ENCODE results near the gene FRMD4A.

GRCh38 chr10:13637894-13638293 lies 692.8 kb downstream of the FRMD4A start:
- TF ChIP-seq MAX (IDR thresholded peaks at IDR 0.05) = no peak
- no peak for TF ChIP-seq EP300 (IDR thresholded peaks at IDR 0.05; ENCODE audit: borderline replicate concordance)
- no peak for TF ChIP-seq EGR1 (IDR thresholded peaks at IDR 0.05)
- no peak for TF ChIP-seq TEAD4 (IDR thresholded peaks at IDR 0.05)
- no peak for TF ChIP-seq YY1 (IDR thresholded peaks at IDR 0.05; ENCODE audit: low read depth)
- no peak for TF ChIP-seq FOXM1 (IDR thresholded peaks at IDR 0.05; ENCODE audit: borderline replicate concordance, low read depth)
- TF ChIP-seq, protein P1, sequence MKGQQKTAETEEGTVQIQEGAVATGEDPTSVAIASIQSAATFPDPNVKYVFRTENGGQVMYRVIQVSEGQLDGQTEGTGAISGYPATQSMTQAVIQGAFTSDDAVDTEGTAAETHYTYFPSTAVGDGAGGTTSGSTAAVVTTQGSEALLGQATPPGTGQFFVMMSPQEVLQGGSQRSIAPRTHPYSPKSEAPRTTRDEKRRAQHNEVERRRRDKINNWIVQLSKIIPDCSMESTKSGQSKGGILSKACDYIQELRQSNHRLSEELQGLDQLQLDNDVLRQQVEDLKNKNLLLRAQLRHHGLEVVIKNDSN (IDR thresholded peaks at IDR 0.05) = no peak
- no peak for TF ChIP-seq CREB1 (IDR thresholded peaks at IDR 0.05; ENCODE audit: low read depth)
- no peak for TF ChIP-seq TCF12 (IDR thresholded peaks at IDR 0.05; ENCODE audit: low read depth)
- TF ChIP-seq NFIC (IDR thresholded peaks at IDR 0.05) = no peak
- no peak for TF ChIP-seq RAD21 (IDR thresholded peaks at IDR 0.05; ENCODE audit: low read depth)
- TF ChIP-seq, protein P2, sequence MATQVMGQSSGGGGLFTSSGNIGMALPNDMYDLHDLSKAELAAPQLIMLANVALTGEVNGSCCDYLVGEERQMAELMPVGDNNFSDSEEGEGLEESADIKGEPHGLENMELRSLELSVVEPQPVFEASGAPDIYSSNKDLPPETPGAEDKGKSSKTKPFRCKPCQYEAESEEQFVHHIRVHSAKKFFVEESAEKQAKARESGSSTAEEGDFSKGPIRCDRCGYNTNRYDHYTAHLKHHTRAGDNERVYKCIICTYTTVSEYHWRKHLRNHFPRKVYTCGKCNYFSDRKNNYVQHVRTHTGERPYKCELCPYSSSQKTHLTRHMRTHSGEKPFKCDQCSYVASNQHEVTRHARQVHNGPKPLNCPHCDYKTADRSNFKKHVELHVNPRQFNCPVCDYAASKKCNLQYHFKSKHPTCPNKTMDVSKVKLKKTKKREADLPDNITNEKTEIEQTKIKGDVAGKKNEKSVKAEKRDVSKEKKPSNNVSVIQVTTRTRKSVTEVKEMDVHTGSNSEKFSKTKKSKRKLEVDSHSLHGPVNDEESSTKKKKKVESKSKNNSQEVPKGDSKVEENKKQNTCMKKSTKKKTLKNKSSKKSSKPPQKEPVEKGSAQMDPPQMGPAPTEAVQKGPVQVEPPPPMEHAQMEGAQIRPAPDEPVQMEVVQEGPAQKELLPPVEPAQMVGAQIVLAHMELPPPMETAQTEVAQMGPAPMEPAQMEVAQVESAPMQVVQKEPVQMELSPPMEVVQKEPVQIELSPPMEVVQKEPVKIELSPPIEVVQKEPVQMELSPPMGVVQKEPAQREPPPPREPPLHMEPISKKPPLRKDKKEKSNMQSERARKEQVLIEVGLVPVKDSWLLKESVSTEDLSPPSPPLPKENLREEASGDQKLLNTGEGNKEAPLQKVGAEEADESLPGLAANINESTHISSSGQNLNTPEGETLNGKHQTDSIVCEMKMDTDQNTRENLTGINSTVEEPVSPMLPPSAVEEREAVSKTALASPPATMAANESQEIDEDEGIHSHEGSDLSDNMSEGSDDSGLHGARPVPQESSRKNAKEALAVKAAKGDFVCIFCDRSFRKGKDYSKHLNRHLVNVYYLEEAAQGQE (IDR thresholded peaks at IDR 0.05; ENCODE audit: low read depth) = no peak
- TF ChIP-seq ZBTB7A (IDR thresholded peaks at IDR 0.05; ENCODE audit: low read depth) = no peak

Data from Ishikawa (cell line).